Glomerular endothelial cell (primary cell): ENCODE results near the gene DYNAP. TPM values are rescaled to one million over a fixed set of nuclear protein-coding genes. Genes with fewer than 3 reads are reported as not detected.

ENCODE experiments used
- DNase-seq: peaks from one replicate; pipeline ENCODE4 v3.0.0-alpha.2; 2011; ENCODE audit warnings: low read depth, low spot score; ENCODE audit errors: extremely low read depth
- total RNA-seq: library from RNA; depleted of rRNA; stranded (reverse); fragments of >200 nt; gene quantifications from 2 replicates; pipeline ENCODE4 v1.2.3, GENCODE V29; 2015

The DYNAP gene
- total RNA-seq, 1 donor from 2014 or later, result not detected

GRCh38 chr18:54630963-54631362 lies 39.9 kb downstream of the DYNAP start:
- DNase-seq, result no peak

DNA sequence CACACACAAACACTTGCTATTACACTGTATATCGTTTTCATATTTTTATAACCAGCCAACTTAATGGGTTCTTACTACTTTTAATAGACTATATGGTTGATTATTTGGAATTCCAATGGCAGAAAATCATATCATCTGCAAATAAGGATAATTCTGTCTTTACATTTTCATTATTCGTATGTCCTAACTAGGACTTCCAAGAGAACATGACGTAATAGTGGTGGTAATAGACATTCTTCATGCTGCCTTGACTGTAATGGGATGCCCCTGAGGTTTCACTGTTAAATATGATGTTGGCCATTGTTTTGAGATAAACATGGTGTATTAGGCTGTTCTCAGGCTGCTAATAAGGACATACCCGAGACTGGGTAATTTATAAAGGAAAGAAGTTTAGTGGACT lies 45.2 kb downstream of the DYNAP start:
- DNase-seq, result no peak

GRCh38 chr18:54641734-54642133 lies 50.7 kb downstream of the DYNAP start:
- DNase-seq, result no peak

- no peak for DNase-seq
These were observed 56.1 kb downstream of the DYNAP start for GRCh38 chr18:54647176-54647575.

Other genes with a start within 250 kb of the DYNAP start
- gene STARD6, start 233.4 kb upstream of the DYNAP start, total RNA-seq, result not detected in 2 replicates
- 5.7 and 6.1 TPM in 2 replicates for gene C18orf54, start 233.3 kb upstream of the DYNAP start, total RNA-seq
- 0.15 and 0.99 TPM in 2 replicates for gene RAB27B, start 237.2 kb downstream of the DYNAP start, total RNA-seq